Measurements from ENCODE around the gene SYT11. TPM values are rescaled to one million over a fixed set of nuclear protein-coding genes. Genes with fewer than 3 reads are reported as not detected.
"Not testable (repeated sequence)": the region's sequence is repeated elsewhere in the genome, so short reads cannot be mapped to it uniquely, and the experiment has no call there.

SYT11 gene
- total RNA-seq, 2 donors from 2014 or later = 1.2 to 4.6 TPM

- DNase-seq = no peak
- no peaks in the 10 kb centered on the region for H3K27me3 ChIP-seq
- no peaks in the 10 kb centered on the region for H3K36me3 ChIP-seq
- no peaks in the 10 kb centered on the region for H3K9me3 ChIP-seq
- TF ChIP-seq, protein P1, sequence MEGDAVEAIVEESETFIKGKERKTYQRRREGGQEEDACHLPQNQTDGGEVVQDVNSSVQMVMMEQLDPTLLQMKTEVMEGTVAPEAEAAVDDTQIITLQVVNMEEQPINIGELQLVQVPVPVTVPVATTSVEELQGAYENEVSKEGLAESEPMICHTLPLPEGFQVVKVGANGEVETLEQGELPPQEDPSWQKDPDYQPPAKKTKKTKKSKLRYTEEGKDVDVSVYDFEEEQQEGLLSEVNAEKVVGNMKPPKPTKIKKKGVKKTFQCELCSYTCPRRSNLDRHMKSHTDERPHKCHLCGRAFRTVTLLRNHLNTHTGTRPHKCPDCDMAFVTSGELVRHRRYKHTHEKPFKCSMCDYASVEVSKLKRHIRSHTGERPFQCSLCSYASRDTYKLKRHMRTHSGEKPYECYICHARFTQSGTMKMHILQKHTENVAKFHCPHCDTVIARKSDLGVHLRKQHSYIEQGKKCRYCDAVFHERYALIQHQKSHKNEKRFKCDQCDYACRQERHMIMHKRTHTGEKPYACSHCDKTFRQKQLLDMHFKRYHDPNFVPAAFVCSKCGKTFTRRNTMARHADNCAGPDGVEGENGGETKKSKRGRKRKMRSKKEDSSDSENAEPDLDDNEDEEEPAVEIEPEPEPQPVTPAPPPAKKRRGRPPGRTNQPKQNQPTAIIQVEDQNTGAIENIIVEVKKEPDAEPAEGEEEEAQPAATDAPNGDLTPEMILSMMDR (IDR thresholded peaks at IDR 0.05) = no peak
- H3K4me3 ChIP-seq = no peak overlapping the region
- H3K27ac ChIP-seq = no peak overlapping the region
- no peaks in the 10 kb centered on the region for H3K4me1 ChIP-seq
- peak overlapping the region in 1 of 2 donors; percentile 21 for H3K9ac ChIP-seq (ENCODE audit: low read depth in 2 of 2, low read length in 2 of 2)
- intact Hi-C loops (cut with DNase I) = no loop called here
Measured at GRCh38 chr1:155893389-155894142, 34.2 kb downstream of the SYT11 start.

DNA sequence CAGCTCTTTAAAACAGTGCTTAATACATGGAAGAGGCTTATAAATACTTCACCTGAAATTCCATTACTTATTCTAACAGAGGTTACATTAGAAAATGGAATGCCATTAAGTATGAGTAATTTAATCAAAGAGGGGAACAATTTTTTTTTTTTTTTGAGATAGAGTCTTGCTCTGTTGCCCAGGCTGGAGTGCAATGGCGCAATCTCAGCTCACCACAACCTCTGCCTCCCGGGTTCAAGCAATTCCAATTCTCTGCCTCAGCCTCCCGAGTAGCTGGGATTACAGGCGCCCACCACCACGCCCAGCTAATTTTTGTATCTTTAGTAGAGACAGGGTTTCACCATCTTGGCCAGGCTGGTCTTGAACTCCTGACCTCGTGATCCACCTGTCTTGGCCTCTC, 36.2 kb downstream of the SYT11 start:
- H3K9ac ChIP-seq (ENCODE audit: low read depth in 2 of 2, low read length in 2 of 2); H3K4me3 ChIP-seq; H3K4me1 ChIP-seq; DNase-seq; H3K9me3 ChIP-seq; intact Hi-C loops (cut with DNase I); H3K27me3 ChIP-seq; H3K27ac ChIP-seq; H3K36me3 ChIP-seq: not testable (repeated sequence)

DNA sequence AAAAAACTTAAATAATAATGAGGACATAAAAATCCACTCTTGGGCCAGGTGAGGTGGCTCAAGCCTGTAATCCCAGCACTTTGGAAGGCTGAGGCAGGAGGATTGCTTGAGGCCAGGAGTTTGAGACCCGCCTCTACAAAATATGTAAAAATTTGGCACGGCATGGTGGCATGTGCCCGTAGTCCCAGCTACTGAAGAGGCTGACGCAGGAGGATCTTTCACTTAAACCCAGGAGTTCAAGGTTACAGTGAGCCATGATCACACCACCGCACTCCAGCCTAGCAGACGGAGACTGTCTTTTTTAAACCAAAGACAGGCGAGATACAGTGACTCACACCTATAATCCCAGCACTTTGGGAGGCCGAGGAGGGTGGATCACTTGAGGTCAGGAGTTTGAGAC, 37.1 kb downstream of the SYT11 start:
- intact Hi-C loops (cut with DNase I); H3K9me3 ChIP-seq; DNase-seq; H3K9ac ChIP-seq (ENCODE audit: low read depth in 2 of 2, low read length in 2 of 2); H3K4me1 ChIP-seq; H3K4me3 ChIP-seq; H3K36me3 ChIP-seq; H3K27ac ChIP-seq; H3K27me3 ChIP-seq: not testable (repeated sequence)

DNA sequence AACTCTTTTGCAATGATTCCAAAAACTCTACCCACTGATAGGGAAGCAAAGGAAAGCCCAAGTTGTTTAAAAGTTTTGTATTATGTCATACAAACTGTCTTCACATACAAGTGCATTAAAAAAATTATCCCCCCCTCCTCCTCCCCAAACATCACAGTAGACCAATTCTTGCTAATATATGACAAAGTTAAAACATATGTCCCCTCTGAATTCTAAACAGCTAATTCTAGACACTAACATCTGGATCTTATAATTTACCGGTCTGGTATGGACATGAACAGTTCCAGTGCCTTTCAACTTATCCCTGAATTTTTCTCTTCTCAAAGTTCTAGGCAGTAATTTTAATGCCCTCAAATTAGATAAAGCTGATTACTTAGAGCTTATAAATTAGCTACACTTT, 38.4 kb downstream of the SYT11 start:
- H3K36me3 ChIP-seq = peaks cover 7% of the 10 kb centered on the region
- H3K4me1 ChIP-seq = no peaks in the 10 kb centered on the region
- no peak overlapping the region for H3K27ac ChIP-seq
- DNase-seq = no peak
- intact Hi-C loops (cut with DNase I) = no loop called here
- H3K4me3 ChIP-seq = no peak overlapping the region
- TF ChIP-seq, protein P1 (IDR thresholded peaks at IDR 0.05) = no peak
- no peak overlapping the region for H3K9ac ChIP-seq (ENCODE audit: low read depth in 2 of 2, low read length in 2 of 2)
- no peaks in the 10 kb centered on the region for H3K9me3 ChIP-seq
- H3K27me3 ChIP-seq = no peaks in the 10 kb centered on the region

GRCh38 chr1:155898888-155899287, 39.5 kb downstream of the SYT11 start:
- Histone ChIP-seq H3K4me3 (no peak overlapping the region), H3K36me3 (peaks cover 11% of the 10 kb centered on the region), H3K9me3 (no peaks in the 10 kb centered on the region), H3K4me1 (no peaks in the 10 kb centered on the region), H3K27ac (no peak overlapping the region), H3K9ac (ENCODE audit: low read depth in 2 of 2, low read length in 2 of 2) (no peak overlapping the region), H3K27me3 (no peaks in the 10 kb centered on the region)
- no peak for DNase-seq
- TF ChIP-seq, protein P1 (IDR thresholded peaks at IDR 0.05) = no peak
- intact Hi-C loops (cut with DNase I) = no loop called here

- peaks cover 16% of the 10 kb centered on the region for H3K36me3 ChIP-seq
- no peak overlapping the region for H3K9ac ChIP-seq (ENCODE audit: low read depth in 2 of 2, low read length in 2 of 2)
Measured at GRCh38 chr1:155899683-155900082, 40.3 kb downstream of the SYT11 start.

More at GRCh38 chr1:155899683-155900082, 40.3 kb downstream of the SYT11 start:
- Histone ChIP-seq H3K27ac (no peak overlapping the region), H3K9me3 (no peaks in the 10 kb centered on the region), H3K4me1 (no peaks in the 10 kb centered on the region), H3K4me3 (no peak overlapping the region), H3K27me3 (no peaks in the 10 kb centered on the region)
- intact Hi-C loops (cut with DNase I) = no loop called here
- TF ChIP-seq, protein P1 (IDR thresholded peaks at IDR 0.05) = no peak
- DNase-seq = no peak

All from colonic mucosa (tissue), 4 donors.